Measurements from ENCODE around the gene IPO11.
"Not testable (repeated sequence)": the region's sequence is repeated elsewhere in the genome, so short reads cannot be mapped to it uniquely, and the experiment has no call there.

Gene IPO11

GRCh38 chr5:62520812-62521211 lies 108.2 kb downstream of the IPO11 start:
- not testable (repeated sequence) for DNase-seq

GRCh38 chr5:62521319-62521718 lies 108.8 kb downstream of the IPO11 start:
- DNase-seq, result no peak

GRCh38 chr5:62522811-62523210 lies 110.2 kb downstream of the IPO11 start:
- DNase-seq, result no peak

DNA sequence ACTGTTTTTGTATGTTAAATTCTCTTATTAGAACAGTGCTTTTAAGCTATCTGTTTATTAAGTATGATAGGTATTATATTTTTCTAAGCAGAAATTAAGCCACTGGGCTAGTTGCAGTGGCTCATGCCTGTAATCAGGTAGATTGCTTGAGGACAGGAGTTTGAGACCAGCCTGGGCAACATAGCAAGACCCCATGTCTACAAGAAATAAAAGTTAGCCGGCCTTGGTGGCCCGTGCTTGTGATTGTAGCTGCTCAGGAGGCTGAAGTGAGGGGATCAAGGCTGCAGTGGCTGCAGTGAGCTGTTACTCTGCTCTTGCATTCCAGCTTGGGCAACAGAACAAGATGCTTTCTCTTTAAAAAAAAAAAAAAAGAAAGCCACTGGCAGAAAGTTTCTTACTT lies 121.0 kb downstream of the IPO11 start:
- no peak for DNase-seq

- DNase-seq, result no peak
These were observed 122.1 kb downstream of the IPO11 start for GRCh38 chr5:62534461-62535236.

GRCh38 chr5:62536232-62536631 lies 123.7 kb downstream of the IPO11 start:
- DNase-seq, result no peak

DNA sequence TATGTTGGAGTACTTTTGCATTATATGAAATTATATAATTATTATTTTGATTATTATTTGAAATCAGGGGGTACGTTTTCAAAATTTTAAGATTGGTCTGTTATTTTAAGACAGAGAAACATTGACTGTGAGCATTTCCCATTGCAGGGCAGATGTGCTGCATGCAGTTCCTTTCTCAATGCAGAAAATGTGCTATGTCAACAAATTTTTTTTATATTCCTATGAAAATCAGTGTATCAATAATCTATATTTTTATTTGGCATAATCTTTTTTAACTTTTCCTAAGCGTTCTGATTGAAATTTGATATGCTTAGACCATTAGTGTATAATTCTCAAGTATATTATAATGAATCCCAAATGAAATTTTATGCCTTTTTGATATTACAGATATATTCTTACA lies 124.2 kb downstream of the IPO11 start:
- DNase-seq, result no peak

- peak; percentile 28 for DNase-seq
These were observed 125.7 kb downstream of the IPO11 start for GRCh38 chr5:62538017-62538942.

- no peak for DNase-seq
These were observed 130.2 kb downstream of the IPO11 start for GRCh38 chr5:62542720-62543119.

- no peak for DNase-seq
These were observed 135.5 kb downstream of the IPO11 start for GRCh38 chr5:62547945-62548630.

- no peak for DNase-seq
These were observed 137.5 kb downstream of the IPO11 start for GRCh38 chr5:62550103-62550502.

DNA sequence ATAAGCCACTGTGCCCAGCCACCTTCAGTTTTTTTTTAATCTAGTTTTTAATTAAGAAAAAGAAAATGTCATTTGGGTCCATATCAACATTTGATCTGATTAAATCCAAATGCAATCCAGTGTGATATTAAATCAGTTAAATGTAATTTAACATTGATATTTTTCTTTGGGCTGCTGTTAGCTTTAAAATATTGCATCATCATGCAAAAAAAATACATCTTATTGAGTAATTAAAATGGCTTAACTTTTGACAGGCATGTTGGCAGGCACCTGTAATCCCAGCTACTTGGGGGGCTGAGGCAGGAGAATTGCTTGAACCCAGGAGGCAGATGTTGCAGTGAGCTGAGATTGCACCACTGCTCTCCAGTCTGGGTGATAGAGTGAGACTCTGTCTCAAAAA lies 143.4 kb downstream of the IPO11 start:
- DNase-seq, result no peak

DNA sequence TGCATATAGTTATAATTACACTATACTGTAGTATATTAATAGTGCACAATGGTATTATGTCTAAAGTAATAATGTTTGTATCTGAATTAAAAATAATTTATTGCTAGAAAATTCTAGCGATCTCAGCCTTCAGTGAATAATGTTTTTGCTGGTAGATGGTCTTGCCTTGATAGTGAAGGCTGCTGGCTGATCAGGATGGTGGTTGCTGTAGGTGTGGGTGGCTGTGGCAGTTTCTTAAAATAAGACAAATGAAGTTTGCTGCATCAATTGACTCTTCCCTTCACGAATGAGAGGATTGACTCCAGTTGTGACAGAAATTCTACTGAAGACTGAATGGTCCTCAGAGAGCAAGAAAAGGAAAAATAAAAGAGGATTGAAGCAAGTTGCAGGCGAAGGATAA lies 146.4 kb downstream of the IPO11 start:
- DNase-seq, result no peak

GRCh38 chr5:62560786-62561185 lies 148.2 kb downstream of the IPO11 start:
- no peak for DNase-seq

DNA sequence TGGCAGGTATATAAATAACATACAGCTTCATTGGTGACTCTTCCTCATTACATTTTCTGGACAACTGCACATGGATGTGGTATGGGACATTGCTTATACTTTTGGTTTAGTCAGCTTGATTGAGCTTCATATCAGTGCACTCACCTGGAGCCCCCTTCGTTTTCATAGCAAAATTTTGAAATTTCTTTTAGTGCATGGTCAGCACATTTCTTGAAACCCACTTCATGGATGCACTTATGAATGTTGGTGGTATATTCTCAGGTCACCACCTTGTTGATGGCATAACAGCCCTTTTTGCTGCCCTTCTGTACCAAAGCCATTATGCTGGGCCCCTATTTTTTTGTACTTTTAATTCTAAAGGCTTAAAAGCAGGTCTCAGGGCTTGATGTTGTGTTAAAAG lies 149.3 kb downstream of the IPO11 start:
- no peak for DNase-seq

- DNase-seq, result no peak
These were observed 150.3 kb downstream of the IPO11 start for GRCh38 chr5:62562867-62563266.

GRCh38 chr5:62564101-62564500 lies 151.5 kb downstream of the IPO11 start:
- no peak for DNase-seq

DNA sequence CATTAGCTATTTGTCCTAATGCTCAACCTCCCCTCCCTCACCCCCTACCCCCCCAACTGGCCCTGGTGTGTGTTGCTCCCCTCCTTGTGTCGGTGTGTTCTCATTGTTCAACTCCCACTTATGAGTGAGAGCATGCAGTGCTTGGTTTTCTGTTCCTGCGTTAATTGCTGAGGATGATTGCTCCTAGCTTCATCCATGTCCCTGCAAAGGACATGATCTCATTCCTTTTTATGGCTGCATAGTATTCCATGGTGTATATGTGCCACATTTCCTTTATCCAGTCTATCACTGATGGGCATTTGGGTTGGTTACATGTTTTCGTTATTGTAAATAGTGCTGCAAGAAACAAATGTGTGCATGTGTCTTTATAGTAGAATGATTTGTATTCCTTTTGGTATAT lies 153.2 kb downstream of the IPO11 start:
- DNase-seq, result not testable (repeated sequence)

DNA sequence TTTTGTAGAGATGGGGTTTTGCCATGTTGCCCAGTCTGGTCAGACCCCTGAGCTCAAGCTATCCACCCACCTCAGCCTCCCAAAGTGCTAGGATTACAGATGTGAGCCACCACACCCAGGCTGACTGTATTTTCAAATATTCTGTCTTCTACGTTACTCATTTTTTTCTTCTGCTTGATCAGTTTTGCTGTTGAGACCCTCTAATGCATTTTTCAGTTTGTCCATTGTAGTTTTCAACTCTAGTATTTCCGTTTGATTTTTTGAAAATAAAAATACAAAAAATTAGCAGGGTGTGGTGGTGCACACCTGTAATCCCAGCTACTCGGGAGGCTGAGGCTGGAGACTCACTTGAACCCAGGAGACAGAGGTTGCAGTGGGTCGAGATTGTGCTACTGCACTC lies 155.6 kb downstream of the IPO11 start:
- DNase-seq, result no peak

GRCh38 chr5:62568800-62569432 lies 156.4 kb downstream of the IPO11 start:
- DNase-seq, result no peak

DNA sequence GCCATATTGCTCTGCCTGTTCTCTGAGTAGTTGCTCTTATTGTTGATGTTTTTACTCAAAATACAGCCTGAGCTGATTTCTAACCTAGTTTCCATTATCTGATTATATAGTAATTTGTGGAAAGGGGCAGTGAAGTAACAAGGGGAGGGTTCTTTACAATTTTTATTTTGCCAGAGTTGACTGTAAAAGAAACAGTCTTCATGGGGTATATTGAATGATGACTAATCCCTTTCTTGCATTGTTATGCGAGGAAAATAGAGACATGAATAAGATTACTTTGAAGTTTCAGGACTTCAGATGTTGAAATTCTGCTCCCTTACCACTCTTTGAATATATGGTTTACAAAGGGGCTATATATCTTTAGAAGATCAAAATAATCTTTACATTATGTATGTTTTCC lies 156.9 kb downstream of the IPO11 start:
- no peak for DNase-seq

- DNase-seq, result no peak
These were observed 160.5 kb downstream of the IPO11 start for GRCh38 chr5:62572918-62573514.

- no peak for DNase-seq
These were observed 162.0 kb downstream of the IPO11 start for GRCh38 chr5:62574599-62574998.
